Activated effector memory CD4-positive, alpha-beta T cell treated with anti-CD3 and anti-CD28 coated beads, Interleukin-2, amount 50 U/mL, for 16 hours (primary cell): ENCODE measurements around the gene FAM107B.
"Not testable (repeated sequence)": the region's sequence is repeated elsewhere in the genome, so short reads cannot be mapped to it uniquely, and the experiment has no call there.

ENCODE experiments used
- DNase-seq: peaks from one replicate; pipeline ENCODE4 v3.0.0-alpha.2; 2020

The FAM107B gene

DNA sequence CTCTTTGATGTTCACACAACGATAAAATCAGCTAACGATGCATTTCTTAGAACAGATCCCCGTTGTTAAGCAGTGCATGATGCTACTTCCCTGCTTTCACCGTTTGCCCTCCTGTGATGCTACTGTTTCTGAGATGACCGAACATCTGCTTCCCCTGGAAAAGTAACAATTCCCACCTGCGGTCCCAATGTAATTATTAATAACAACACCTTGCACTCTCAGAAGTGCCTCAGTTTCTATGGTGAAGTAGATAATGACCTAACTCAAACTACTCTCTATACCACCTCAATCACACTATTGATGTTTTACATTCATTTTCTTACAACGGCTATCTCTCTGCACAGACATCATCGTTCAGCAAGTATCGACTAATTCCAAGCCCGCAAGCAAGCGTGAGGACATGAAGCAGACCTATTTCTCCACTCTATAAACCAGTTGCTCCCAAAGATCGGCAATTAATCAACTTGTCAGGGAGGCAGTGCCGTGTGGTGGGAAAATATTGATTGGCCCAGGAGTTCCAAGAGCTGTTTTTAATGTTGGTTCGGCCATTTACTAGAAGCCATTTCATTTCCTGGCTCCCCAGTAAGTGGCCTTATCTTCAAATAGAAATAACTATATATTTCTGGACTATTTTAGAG lies 42.7 kb downstream of the FAM107B start:
- DNase-seq: no peak

- no peak for DNase-seq
Measured at GRCh38 chr10:14728346-14728745, 46.4 kb downstream of the FAM107B start.

GRCh38 chr10:14727924-14728323 lies 46.8 kb downstream of the FAM107B start:
- DNase-seq: no peak

DNA sequence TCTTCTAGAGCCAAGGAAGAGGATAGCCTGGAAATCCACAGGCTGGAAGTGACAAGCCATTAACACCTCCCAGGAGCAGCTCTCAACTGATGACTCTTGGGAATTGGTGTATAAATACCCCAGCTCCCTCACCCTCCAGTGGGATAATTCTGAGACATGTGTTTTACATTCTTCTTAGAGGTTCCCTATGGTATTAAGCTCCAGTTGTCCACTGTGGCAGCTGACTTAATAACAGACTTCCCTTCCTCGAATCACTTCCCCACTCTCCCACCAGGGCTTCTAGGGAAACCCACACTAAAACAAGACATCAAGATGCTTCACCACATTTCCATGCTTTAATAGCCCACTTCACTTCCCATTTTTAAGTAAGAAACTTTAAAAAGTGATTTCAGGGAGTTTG lies 47.2 kb downstream of the FAM107B start:
- DNase-seq: no peak

DNA sequence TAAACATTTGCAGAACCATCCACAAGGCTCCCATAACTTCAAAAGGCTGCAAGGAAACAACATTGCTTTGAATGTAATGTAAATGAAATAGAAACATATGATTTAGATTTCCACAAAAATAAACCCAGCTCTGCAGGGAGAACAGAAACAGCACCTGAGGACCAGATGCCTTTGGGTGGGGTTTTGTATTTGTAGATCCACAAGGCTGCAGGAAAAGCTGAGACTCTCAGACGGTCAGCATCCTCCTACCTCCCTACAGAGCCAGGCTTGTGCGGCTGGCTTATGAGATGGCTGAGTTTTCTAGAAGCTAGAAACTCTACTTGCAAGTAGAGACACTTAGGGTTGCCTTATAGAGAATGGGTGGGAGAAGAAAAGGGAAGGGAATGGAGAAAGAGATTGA lies 49.8 kb downstream of the FAM107B start:
- no peak for DNase-seq

GRCh38 chr10:14723052-14723689 lies 51.5 kb downstream of the FAM107B start:
- DNase-seq: peak; percentile 64

GRCh38 chr10:14717552-14717951 lies 57.1 kb downstream of the FAM107B start:
- no peak for DNase-seq

GRCh38 chr10:14712991-14713424 lies 61.7 kb downstream of the FAM107B start:
- no peak for DNase-seq

DNA sequence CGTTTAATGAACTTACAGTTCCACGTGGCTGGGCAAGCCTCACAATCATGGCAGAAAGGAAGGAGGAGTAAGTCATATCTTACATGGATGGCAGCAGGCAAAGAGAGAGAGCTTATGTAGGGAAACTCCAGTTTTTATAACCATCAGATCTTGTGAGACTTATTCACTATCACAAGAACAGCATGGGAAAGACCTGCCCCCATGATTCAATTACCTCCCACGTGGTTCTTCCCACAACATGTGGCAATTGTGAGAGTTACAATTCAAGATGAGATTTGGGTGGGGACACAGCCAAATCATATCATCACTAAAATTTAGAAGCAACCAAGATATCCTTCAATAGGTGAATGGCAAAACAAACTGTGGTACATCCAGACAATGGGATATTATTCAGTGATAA lies 65.4 kb downstream of the FAM107B start:
- DNase-seq: not testable (repeated sequence)

DNA sequence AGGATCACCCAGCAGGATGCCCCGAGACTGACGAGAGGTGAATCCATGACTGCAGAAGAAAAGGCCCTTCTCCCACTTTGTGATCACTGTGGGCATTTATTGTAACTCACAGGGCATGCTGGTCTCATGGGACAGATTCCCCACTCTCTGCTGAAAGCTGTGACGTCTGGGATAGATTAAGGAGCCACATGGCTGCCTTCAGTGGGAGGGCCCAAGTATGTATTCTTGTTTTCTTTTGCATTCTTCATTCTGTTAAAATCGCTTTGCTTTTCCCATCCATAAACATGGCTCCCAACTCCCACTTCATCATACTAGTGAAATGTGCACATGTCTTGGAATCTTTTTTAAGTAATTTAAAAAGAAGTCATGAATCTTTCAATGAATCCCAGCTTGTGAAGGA lies 67.2 kb downstream of the FAM107B start:
- DNase-seq: no peak

- DNase-seq: no peak
Measured at GRCh38 chr10:14705548-14706230, 69.0 kb downstream of the FAM107B start.

- DNase-seq: no peak
Measured at GRCh38 chr10:14703631-14704001, 71.1 kb downstream of the FAM107B start.

DNA sequence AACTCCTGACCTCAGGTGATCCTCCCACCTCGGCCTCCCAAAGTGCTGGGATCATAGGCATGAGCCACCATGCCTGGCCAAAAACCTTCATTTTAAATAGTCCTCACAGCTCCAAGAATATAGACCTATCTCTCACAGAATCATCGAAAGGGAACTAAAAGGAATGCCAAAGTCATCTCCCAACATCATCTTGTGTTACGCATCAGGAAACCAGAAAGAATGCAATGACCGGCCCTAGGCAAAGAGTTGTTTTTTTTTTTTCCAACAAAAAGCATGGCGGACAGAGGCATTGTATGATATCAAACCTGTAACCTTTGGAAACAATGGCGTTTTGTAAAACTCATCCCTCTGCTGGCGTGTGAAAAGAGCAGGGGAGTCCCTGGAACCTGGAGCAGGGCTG lies 73.2 kb downstream of the FAM107B start:
- no peak for DNase-seq

DNA sequence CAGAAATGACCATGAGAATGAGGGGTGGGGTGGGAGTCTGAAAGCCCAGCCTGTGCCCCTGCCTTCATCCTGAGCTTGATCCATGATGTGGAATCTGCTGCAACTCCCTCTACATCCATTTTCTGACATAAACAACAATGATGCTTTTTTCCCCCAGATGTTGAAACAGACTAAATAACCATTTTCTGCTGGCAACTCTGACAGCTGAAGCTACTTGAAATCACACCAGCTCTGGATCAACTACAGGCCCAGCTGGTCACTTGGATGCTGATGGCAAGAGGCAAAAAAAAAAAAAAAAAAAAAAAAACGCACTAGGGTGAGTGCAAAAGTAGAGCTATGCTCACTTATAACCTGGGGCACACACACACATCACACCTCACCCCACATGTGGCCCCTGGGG lies 74.2 kb downstream of the FAM107B start:
- no peak for DNase-seq

- no peak for DNase-seq
Measured at GRCh38 chr10:14699482-14699881, 75.2 kb downstream of the FAM107B start.

GRCh38 chr10:14698829-14699170 lies 75.9 kb downstream of the FAM107B start:
- DNase-seq: no peak

GRCh38 chr10:14698111-14698828 lies 76.4 kb downstream of the FAM107B start:
- no peak for DNase-seq

DNA sequence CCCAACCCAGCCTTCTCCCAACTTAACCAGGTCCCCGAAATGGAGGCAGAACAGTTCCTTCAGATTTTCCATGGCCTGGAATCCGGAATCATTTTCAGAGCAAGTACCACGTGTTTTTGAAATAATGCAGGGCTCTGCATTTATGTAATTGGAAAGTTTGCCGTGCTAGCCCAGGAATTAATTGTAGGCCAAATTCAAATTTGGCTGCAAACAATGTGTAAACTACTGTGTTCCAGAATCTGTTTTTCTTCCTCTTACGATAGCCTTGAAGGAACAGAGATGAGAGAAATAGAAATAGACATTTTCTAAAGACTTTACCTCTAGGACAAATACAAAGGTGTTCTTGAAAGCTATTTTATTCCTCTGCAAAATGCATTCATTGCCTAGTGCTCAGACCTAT lies 77.4 kb downstream of the FAM107B start:
- DNase-seq: no peak

- DNase-seq: no peak
Measured at GRCh38 chr10:14696821-14697220, 77.9 kb downstream of the FAM107B start.

DNA sequence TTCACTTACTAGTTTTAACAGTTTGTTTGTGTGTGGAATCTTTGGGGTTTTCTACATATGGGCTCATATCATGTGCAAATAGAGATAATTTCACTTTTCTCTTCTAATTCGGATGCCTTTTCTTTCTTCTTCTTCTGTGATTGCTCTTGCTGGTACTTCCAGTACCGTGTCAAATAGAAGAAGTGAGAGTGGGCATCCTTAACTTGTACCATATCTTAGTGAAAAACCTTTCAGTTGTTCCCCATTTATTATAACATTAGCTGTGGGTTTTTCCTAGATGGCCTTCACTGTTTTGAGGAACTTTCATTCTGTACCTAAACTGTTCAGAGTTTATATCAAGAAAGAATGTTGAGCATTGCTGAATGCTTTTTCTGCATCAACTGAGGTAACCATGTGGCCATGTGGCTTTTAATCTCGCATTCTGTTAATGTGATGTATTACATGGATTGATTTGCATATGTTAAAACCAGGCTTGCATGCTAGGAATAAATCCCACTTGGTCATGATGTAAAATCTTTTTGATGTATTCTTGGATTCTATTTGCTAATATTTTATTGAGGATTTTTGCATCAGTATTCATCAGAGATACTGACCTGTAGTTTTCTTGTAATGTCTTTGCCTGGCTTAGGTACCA lies 78.7 kb downstream of the FAM107B start:
- no peak for DNase-seq

- no peak for DNase-seq
Measured at GRCh38 chr10:14693891-14694290, 80.8 kb downstream of the FAM107B start.

- DNase-seq: no peak
Measured at GRCh38 chr10:14692344-14693076, 82.2 kb downstream of the FAM107B start.

GRCh38 chr10:14691359-14691758 lies 83.3 kb downstream of the FAM107B start:
- no peak for DNase-seq
